Activated CD4-positive, alpha-beta memory T cell treated with anti-CD3 and anti-CD28 coated beads for 36 hours (primary cell): ENCODE measurements around the gene MYB. TPM values are rescaled to one million over a fixed set of nuclear protein-coding genes. Genes with fewer than 3 reads are reported as not detected.
"Not testable (repeated sequence)": the region's sequence is repeated elsewhere in the genome, so short reads cannot be mapped to it uniquely, and the experiment has no call there.

Experiments used
- CTCF ChIA-PET: fragments of 350-600 bp; sonication (Branson Sonifier 250); formaldehyde crosslinking; loops from one replicate; lab custom pipeline; 2021; ENCODE audit warnings: antibody characterized with exemption, inconsistent platforms; lab: Charles Lee
- POLR2A ChIA-PET: fragments of 350-600 bp; sonication (Branson Sonifier 250); formaldehyde crosslinking; loops from one replicate; lab custom pipeline; 2021; ENCODE audit warnings: antibody characterized with exemption; lab: Charles Lee
- DNase-seq: peaks from one replicate; pipeline ENCODE4 v3.0.0-alpha.2; 2020
- H3K27ac Mint-ChIP-seq: one replicate; pipeline ENCODE4 v1.8.0; 2021; ENCODE audit warnings: mixed read lengths
- H3K27me3 Mint-ChIP-seq: one replicate; pipeline ENCODE4 v1.8.0; 2021; ENCODE audit warnings: mixed read lengths
- H3K36me3 Mint-ChIP-seq: one replicate; pipeline ENCODE4 v1.8.0; 2021; ENCODE audit warnings: mixed read lengths
- H3K4me1 Mint-ChIP-seq: one replicate; pipeline ENCODE4 v1.8.0; 2021; ENCODE audit warnings: low read depth, mixed read lengths
- H3K4me3 Mint-ChIP-seq: one replicate; pipeline ENCODE4 v1.8.0; 2021; ENCODE audit warnings: mild to moderate bottlenecking, mixed read lengths
- H3K9me3 Mint-ChIP-seq: one replicate; pipeline ENCODE4 v1.8.0; 2021; ENCODE audit warnings: mixed read lengths
- intact Hi-C: fragments of 100-400 bp; cut with micrococcal nuclease; formaldehyde crosslinking; loops from one replicate; pipeline ENCODE4 v1.15.1; 2023
- total RNA-seq, 2 experiments: library from RNA; stranded (reverse); gene quantifications; one replicate each; pipeline ENCODE4 v1.2.3, GENCODE V29; 2021

Gene MYB
- 10 to 100 TPM; 19.4 to 19.7 TPM for total RNA-seq

- intact Hi-C loops: loop anchor here (5.0 to 10.0 kb wide), 3 partner anchors 317 to 1006 kb away; partner anchors contain the start of gene AHI1
- H3K4me3 Mint-ChIP-seq: peak within 1 kb of the TSS; percentile 88
- H3K9me3 Mint-ChIP-seq: no peaks in the 10 kb centered on the region
- CTCF ChIA-PET: interaction anchor here (0.9 to 2.8 kb wide), 7 partner anchors 8 to 126 kb away, joined by 3 to 12 read pairs (median 4); partner anchors contain the start of gene HBS1L
- POLR2A ChIA-PET: interaction anchor here (0.6 to 1.7 kb wide), 11 partner anchors 9 to 126 kb away, joined by 3 to 8 read pairs (median 5); partner anchors contain the start of gene HBS1L
- H3K4me1 Mint-ChIP-seq: peaks cover 20% of the 10 kb centered on the region
- H3K36me3 Mint-ChIP-seq: peaks cover 9% of the 10 kb centered on the region
- peak; percentile 83 for DNase-seq
- peak within 1 kb of the TSS; percentile 83 for H3K27ac Mint-ChIP-seq
- H3K27me3 Mint-ChIP-seq: no peaks in the 10 kb centered on the region
Observed at GRCh38 chr6:135180542-135181332, at the start of gene MYB. TSS of gene MYB (plus strand) at chr6:135181308. CDS start at chr6:135181514, 206 bp downstream.

- no peak for DNase-seq
- Mint-ChIP-seq H3K36me3 (no peaks in the 10 kb centered on the region), H3K4me3 (no peak overlapping the region), H3K4me1 (peaks cover 47% of the 10 kb centered on the region), H3K9me3 (no peaks in the 10 kb centered on the region), H3K27ac (no peak overlapping the region), H3K27me3 (no peaks in the 10 kb centered on the region)
- CTCF ChIA-PET: interaction anchor here (0.7 to 1.3 kb wide), 2 partner anchors 12 kb away, joined by 3 to 8 read pairs; no protein-coding TSS in a partner anchor
- intact Hi-C loops: no loop called here
- POLR2A ChIA-PET: no interaction called here
Observed at GRCh38 chr6:135132776-135133175, 48.3 kb upstream of the MYB start.

GRCh38 chr6:135135835-135136234 is 45.3 kb upstream of the MYB start:
- Mint-ChIP-seq H3K4me1 (peaks cover 23% of the 10 kb centered on the region), H3K4me3 (no peak overlapping the region), H3K9me3 (no peaks in the 10 kb centered on the region), H3K27ac (no peak overlapping the region), H3K36me3 (no peaks in the 10 kb centered on the region), H3K27me3 (no peaks in the 10 kb centered on the region)
- CTCF ChIA-PET: interaction anchor here (0.5 to 1.1 kb wide), 2 partner anchors 8 to 1220 kb away, joined by 3 read pairs; no protein-coding TSS in a partner anchor
- no peak for DNase-seq
- intact Hi-C loops: no loop called here
- POLR2A ChIA-PET: interaction anchor here (0.6 kb wide), 1 partner anchor 73 kb away, joined by 3 read pairs; no protein-coding TSS in a partner anchor

GRCh38 chr6:135137826-135138225 is 43.3 kb upstream of the MYB start:
- H3K36me3 Mint-ChIP-seq: no peaks in the 10 kb centered on the region
- CTCF ChIA-PET: interaction anchor here (0.9 kb wide), 1 partner anchor 8 kb away, joined by 3 read pairs; no protein-coding TSS in a partner anchor
- no peak overlapping the region for H3K4me3 Mint-ChIP-seq
- no peak overlapping the region for H3K27ac Mint-ChIP-seq
- H3K4me1 Mint-ChIP-seq: peaks cover 20% of the 10 kb centered on the region
- POLR2A ChIA-PET: no interaction called here
- no peak for DNase-seq
- no peaks in the 10 kb centered on the region for H3K9me3 Mint-ChIP-seq
- peaks cover 2% of the 10 kb centered on the region for H3K27me3 Mint-ChIP-seq
- intact Hi-C loops: no loop called here

GRCh38 chr6:135141182-135141581 is 39.9 kb upstream of the MYB start:
- H3K4me1 Mint-ChIP-seq: peaks cover 38% of the 10 kb centered on the region
- no peaks in the 10 kb centered on the region for H3K36me3 Mint-ChIP-seq
- no peaks in the 10 kb centered on the region for H3K9me3 Mint-ChIP-seq
- ChIA-PET POLR2A (no interaction called here), CTCF (interaction anchor here (2.4 kb wide), 1 partner anchor 283 kb away, joined by 5 read pairs; no protein-coding TSS in a partner anchor)
- no peak for DNase-seq
- H3K4me3 Mint-ChIP-seq: no peak overlapping the region
- H3K27me3 Mint-ChIP-seq: peaks cover 2% of the 10 kb centered on the region
- no peak overlapping the region for H3K27ac Mint-ChIP-seq
- intact Hi-C loops: no loop called here

- Mint-ChIP-seq H3K27me3 (peaks cover 2% of the 10 kb centered on the region), H3K27ac (no peak overlapping the region), H3K9me3 (no peaks in the 10 kb centered on the region), H3K4me1 (peaks cover 41% of the 10 kb centered on the region), H3K36me3 (no peaks in the 10 kb centered on the region), H3K4me3 (no peak overlapping the region)
- ChIA-PET CTCF (interaction anchor here (2.4 kb wide), 1 partner anchor 282 kb away, joined by 5 read pairs; no protein-coding TSS in a partner anchor), POLR2A (no interaction called here)
- intact Hi-C loops: no loop called here
- no peak for DNase-seq
Observed at GRCh38 chr6:135141728-135142127, 39.4 kb upstream of the MYB start.

GRCh38 chr6:135142232-135142631 is 38.9 kb upstream of the MYB start:
- POLR2A ChIA-PET, H3K4me3 Mint-ChIP-seq, H3K27ac Mint-ChIP-seq, H3K27me3 Mint-ChIP-seq, H3K36me3 Mint-ChIP-seq, H3K9me3 Mint-ChIP-seq, intact Hi-C loops, DNase-seq: not testable (repeated sequence)
- peaks cover 41% of the 10 kb centered on the region for H3K4me1 Mint-ChIP-seq
- CTCF ChIA-PET: interaction anchor here (0.6 to 3.5 kb wide), 3 partner anchors 12 to 282 kb away, joined by 3 to 27 read pairs (median 5); no protein-coding TSS in a partner anchor

- ChIA-PET CTCF (interaction anchor here (0.7 to 3.5 kb wide), 17 partner anchors 9 to 279 kb away, joined by 3 to 27 read pairs (median 4); partner anchors contain the start of gene HBS1L), POLR2A (interaction anchor here (0.6 to 2.1 kb wide), 8 partner anchors 16 to 263 kb away, joined by 3 to 8 read pairs (median 4); partner anchors contain the start of gene MYB)
- intact Hi-C loops: loop anchor here (1.0 to 5.0 kb wide), 7 partner anchors 16 to 279 kb away; no protein-coding TSS in a partner anchor
- peaks cover 2% of the 10 kb centered on the region for H3K27me3 Mint-ChIP-seq
- no peak overlapping the region for H3K4me3 Mint-ChIP-seq
- peak overlapping the region; percentile 39 for H3K27ac Mint-ChIP-seq
- H3K36me3 Mint-ChIP-seq: no peaks in the 10 kb centered on the region
- DNase-seq: no peak
- H3K4me1 Mint-ChIP-seq: peaks cover 53% of the 10 kb centered on the region
- no peaks in the 10 kb centered on the region for H3K9me3 Mint-ChIP-seq
Observed at GRCh38 chr6:135144673-135145062, 36.4 kb upstream of the MYB start.

- no peak overlapping the region for H3K4me3 Mint-ChIP-seq
- ChIA-PET CTCF (interaction anchor here (0.7 to 3.5 kb wide), 10 partner anchors 12 to 278 kb away, joined by 3 to 27 read pairs (median 4); partner anchors contain the start of gene HBS1L), POLR2A (interaction anchor here (0.6 to 2.1 kb wide), 7 partner anchors 15 to 262 kb away, joined by 3 to 8 read pairs (median 3); partner anchors contain the start of gene MYB)
- H3K27me3 Mint-ChIP-seq: peaks cover 2% of the 10 kb centered on the region
- peak overlapping the region; percentile 39 for H3K27ac Mint-ChIP-seq
- H3K9me3 Mint-ChIP-seq: no peaks in the 10 kb centered on the region
- H3K36me3 Mint-ChIP-seq: no peaks in the 10 kb centered on the region
- intact Hi-C loops: loop anchor here (1.0 to 5.0 kb wide), 7 partner anchors 17 to 278 kb away; no protein-coding TSS in a partner anchor
- H3K4me1 Mint-ChIP-seq: peaks cover 53% of the 10 kb centered on the region
- no peak for DNase-seq
Observed at GRCh38 chr6:135145063-135145800, 35.9 kb upstream of the MYB start.

- ChIA-PET POLR2A (no interaction called here), CTCF (interaction anchor here (0.7 to 2.0 kb wide), 6 partner anchors 16 to 92 kb away, joined by 3 to 10 read pairs (median 4); partner anchors contain the start of genes HBS1L and MYB)
- Mint-ChIP-seq H3K27me3 (peaks cover 2% of the 10 kb centered on the region), H3K36me3 (no peaks in the 10 kb centered on the region), H3K4me3 (no peak overlapping the region), H3K9me3 (peaks cover 2% of the 10 kb centered on the region), H3K4me1 (peaks cover 53% of the 10 kb centered on the region), H3K27ac (no peak overlapping the region)
- DNase-seq: no peak
- intact Hi-C loops: loop anchor here (2.0 to 5.0 kb wide), 2 partner anchors 51 to 292 kb away; no protein-coding TSS in a partner anchor
Observed at GRCh38 chr6:135146162-135146934, 34.8 kb upstream of the MYB start.
